Measurements from ENCODE around the gene ST6GALNAC1.

The ST6GALNAC1 gene

GRCh38 chr17:76601065-76601464 is 42.5 kb downstream of the ST6GALNAC1 start:
- no peak for TF ChIP-seq CTCF (IDR thresholded peaks at IDR 0.05; ENCODE audit: low read depth, low read length)
- H3K4me3 ChIP-seq (ENCODE audit: low read depth, low read length), result no peak overlapping the region

- no peak for TF ChIP-seq CTCF (IDR thresholded peaks at IDR 0.05; ENCODE audit: low read depth, low read length)
Measured at GRCh38 chr17:76599694-76600460, 43.7 kb downstream of the ST6GALNAC1 start.

GRCh38 chr17:76598004-76598439 is 45.5 kb downstream of the ST6GALNAC1 start:
- no peak overlapping the region for H3K4me3 ChIP-seq (ENCODE audit: low read depth, low read length)
- TF ChIP-seq CTCF (IDR thresholded peaks at IDR 0.05; ENCODE audit: low read depth, low read length), result no peak

More at GRCh38 chr17:76599694-76600460, 43.7 kb downstream of the ST6GALNAC1 start:
- no peak overlapping the region for H3K4me3 ChIP-seq (ENCODE audit: low read depth, low read length)

GRCh38 chr17:76597156-76598003 is 46.2 kb downstream of the ST6GALNAC1 start:
- H3K4me3 ChIP-seq (ENCODE audit: low read depth, low read length), result no peak overlapping the region
- TF ChIP-seq CTCF (IDR thresholded peaks at IDR 0.05; ENCODE audit: low read depth, low read length), result no peak

- H3K4me3 ChIP-seq (ENCODE audit: low read depth, low read length), result no peak overlapping the region
- TF ChIP-seq CTCF (IDR thresholded peaks at IDR 0.05; ENCODE audit: low read depth, low read length), result no peak
Measured at GRCh38 chr17:76594690-76595089, 48.9 kb downstream of the ST6GALNAC1 start.

- no peak overlapping the region for H3K4me3 ChIP-seq (ENCODE audit: low read depth, low read length)
- TF ChIP-seq CTCF (IDR thresholded peaks at IDR 0.05; ENCODE audit: low read depth, low read length), result no peak
Measured at GRCh38 chr17:76593959-76594358, 49.6 kb downstream of the ST6GALNAC1 start.

GRCh38 chr17:76593384-76593826 is 50.2 kb downstream of the ST6GALNAC1 start:
- TF ChIP-seq CTCF (IDR thresholded peaks at IDR 0.05; ENCODE audit: low read depth, low read length), result no peak
- H3K4me3 ChIP-seq (ENCODE audit: low read depth, low read length), result no peak overlapping the region
